ENCODE data around the gene GET4. TPM values are rescaled to one million over a fixed set of nuclear protein-coding genes. Genes with fewer than 3 reads are reported as not detected.
A peak's percentile ranks its signal among the peaks of the same experiment; 100 is the strongest.
"Not testable (repeated sequence)": the region's sequence is repeated elsewhere in the genome, so short reads cannot be mapped to it uniquely, and the experiment has no call there.

Gene GET4
- total RNA-seq, 1 experiment from 2014 or later, result 253 TPM

DNA sequence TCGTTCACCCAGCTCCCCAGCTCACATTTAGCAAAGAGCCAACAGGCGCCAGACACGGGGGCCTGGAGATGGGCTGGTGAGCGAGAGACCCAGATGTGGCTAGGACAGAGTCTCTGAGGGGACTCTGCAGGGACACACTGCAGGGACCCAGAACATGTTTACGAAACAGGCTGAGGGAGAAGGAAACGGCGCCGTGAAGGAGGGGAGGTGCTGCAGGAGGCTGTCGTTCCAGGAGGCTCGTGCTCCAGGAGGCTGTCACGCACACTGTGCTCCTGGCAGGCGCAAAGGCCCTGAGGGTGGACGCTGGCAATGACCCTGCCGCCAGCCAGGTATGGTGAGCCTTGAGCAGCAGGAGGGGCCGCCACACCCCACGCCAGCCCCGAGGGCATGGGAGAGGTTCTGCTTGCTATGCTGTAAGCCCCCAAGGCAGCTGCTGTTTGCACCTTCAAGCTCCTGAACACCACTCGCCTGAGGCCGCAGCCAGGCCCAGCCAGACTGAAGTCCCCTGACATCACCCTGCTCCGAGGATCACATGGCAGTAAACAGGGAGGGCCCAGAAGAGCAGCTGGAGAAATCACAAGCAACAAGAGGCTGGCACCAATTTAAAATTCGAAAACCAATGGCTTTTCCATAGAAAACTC, 50.8 kb downstream of the GET4 start:
- peak; percentile 66 for DNase-seq (ENCODE audit: low spot score)

GRCh38 chr7:929311-929711, 53.0 kb downstream of the GET4 start:
- DNase-seq (ENCODE audit: low spot score), result no peak

- DNase-seq (ENCODE audit: low spot score), result no peak
Observed at GRCh38 chr7:930975-931758, 54.8 kb downstream of the GET4 start.

DNA sequence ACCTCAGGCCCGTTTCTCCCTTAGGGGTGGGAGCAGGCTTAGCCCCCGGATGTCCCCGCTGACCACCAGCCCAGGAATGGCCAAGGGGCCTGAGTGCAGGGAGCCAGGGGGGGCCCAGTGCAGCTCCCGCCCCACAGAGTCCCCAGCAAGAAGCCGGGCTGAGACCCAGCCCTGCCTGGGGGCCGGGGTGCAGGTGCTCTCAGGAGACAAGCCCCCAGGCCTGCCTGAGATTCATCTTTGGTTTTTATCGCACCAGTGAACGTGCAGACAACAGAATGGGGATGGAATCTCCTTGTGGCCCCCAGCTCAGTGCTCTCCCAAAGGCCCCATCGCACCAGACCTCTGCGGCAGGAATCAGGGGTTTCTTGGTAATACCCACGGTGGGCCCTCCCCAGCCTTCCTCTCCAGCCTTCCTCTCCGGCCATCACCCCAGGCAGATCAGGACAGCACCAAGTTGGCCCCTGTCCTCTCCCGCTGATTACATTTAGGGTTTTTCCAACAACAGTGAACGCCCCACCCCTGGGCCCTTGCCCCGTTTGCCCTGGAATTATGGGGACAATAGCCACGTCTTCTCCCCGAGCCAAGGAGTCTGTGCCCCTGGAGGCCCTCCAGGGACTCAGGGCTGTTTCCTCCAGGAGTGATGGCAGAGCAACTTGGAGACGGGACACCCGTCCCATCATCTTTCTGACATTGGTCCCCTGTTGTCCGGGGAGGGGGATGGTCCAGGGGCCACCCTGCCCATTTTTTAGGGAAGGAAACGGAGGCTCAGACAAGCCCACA, 55.7 kb downstream of the GET4 start:
- DNase-seq (ENCODE audit: low spot score), result no peak

- DNase-seq (ENCODE audit: low spot score), result no peak
Observed at GRCh38 chr7:932651-932975, 56.3 kb downstream of the GET4 start.

DNA sequence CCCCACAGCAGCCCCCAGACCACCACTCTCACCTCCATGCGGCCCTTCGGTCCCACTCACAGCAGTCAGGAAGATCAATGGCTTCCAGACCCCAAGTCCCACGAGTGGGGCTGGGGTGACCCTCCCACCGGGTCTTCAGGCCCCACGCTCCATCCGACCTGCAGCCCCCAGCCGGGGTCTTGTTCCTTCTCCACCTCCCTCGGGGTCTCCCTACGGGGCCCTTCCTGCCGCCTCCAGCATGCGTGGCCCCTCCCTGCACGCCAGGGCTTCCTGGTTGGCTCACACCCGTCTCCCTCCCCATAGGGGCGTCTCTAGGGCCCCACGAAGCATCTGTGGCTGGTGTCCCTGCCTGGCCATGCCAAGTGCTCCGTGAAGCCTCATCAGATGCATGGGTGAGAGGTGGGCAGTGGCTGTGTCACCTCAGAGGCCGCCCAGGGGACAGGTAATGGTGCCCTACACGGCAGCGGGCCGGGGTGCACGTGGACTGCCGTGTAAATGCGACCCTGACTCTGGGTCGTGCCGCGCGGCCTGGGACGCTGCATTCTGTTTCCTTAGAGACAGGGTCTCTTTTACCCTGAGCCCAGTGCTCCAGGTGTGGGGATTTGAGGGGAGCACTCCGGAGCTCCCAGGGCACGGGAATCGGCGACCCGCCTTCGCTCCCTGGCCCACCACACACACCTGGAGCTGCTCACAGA, 58.3 kb downstream of the GET4 start:
- DNase-seq (ENCODE audit: low spot score), result no peak

DNA sequence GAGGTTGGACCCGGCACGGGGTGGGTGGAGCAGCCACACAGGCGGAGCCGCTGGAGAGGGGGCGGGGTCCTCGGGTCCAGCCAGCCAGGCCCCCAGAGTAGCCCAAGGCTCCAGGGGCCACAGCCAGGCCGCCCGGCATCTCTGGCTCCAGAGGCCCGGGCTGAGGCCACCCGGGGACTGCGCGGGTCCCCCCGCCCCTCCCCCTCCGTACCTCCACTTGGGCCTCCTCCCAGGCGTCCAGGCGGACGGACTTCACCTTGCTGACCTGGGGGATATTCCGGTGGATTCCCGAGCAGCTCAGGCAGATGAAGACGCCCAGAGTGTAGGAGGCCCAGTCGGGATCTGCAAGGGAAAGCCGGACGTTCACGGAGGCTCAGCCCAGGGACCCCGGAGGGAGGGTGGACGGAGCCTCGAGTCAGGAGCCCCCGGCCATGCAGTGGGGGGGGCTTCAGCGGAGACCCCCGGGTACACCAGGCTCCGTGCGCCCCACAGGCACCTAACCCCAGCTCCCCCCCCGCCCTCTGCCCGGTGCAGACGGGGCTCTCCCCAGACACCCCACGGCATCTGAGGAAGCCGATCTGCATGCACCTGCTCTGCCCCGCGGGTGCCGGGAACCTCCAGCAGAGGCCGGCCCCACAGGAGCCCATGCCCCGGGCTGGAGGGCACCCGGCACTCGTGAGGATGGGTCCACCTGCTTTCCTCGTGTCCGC, 59.0 kb downstream of the GET4 start:
- no peak for DNase-seq (ENCODE audit: low spot score)

- no peak for DNase-seq (ENCODE audit: low spot score)
Observed at GRCh38 chr7:935874-936385, 59.6 kb downstream of the GET4 start.

- DNase-seq (ENCODE audit: low spot score), result no peak
Observed at GRCh38 chr7:936386-937054, 60.2 kb downstream of the GET4 start.

DNA sequence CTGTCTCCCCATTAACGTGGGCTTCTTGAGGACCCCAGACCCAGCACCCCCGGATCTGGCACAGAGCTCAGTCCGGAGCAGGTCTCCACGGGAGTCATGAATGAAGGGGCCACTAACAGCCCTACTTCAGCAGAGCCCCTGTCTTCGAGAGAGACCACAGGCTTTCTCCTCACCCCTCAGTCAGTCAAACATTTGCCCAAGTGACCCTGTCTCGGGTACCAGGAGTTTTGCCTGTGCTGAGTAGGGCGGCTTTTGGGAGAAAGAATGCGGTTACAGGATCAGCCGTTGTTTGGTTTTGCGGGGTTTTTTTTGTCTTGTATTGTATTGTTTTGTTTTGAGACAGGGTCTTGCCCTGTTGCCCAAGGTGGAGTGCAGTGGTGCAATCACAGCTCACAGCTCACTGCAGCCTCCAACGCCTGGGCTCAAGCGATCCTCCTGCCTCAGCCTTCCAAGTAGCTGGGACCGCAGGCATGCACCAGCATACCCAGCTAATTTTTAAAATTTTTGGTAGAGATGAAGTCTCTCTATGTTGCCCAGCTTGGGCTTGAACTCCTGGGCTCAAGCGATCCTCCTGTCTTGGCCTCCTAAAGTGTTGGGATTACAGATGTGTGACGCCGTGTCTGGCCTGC, 61.6 kb downstream of the GET4 start:
- DNase-seq (ENCODE audit: low spot score), result no peak

DNA sequence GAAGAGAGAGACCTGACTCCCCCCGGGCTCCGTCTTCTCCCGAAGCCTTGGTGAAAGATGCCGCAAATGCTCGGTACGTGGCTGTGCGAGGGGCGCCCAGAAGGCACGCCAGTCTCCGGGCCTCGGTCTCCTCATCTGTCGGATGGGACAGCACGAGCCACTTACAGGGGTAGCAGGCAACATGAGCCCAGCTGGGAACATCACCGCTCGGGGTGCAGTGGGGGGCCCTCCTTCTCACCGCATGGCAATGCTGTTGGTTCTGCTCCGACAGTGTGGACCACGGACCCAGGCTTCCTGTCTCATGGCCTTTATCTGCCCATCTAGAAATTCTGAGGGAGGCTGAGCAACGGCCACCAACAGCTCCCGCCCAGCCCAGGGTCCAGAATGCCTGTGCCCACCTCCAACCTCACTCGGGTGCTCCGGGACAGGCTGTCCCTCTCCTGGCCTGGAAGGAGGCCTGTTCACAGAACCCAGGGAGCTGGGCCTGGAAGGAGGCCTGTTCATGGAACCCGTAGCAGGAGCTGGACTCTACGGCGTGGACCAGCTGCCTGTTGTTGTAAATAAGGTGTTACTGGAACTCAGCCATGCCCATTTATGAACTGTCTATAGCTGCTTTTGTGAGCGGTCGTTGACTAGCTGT, 62.3 kb downstream of the GET4 start:
- DNase-seq (ENCODE audit: low spot score), result no peak

DNA sequence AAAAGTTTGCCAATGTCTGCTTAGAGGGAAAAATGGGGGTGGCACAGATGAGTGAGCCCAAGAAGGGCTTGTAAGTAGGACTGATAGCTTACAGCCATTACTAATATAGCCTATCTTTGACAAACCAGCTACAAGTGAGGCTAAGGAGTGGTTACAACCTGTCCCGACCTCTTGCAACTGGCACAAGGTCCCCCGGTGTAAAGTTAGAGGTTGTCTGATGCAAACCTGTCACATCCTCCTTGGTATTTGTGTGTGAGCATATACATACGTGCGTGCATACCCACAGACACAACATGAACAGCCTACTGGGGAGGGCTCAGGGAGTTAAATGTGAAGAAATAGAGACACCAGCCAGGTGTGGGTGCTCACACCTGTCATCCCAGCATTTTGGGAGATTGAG, 63.5 kb downstream of the GET4 start:
- no peak for DNase-seq (ENCODE audit: low spot score)

GRCh38 chr7:940599-941408, 64.5 kb downstream of the GET4 start:
- DNase-seq (ENCODE audit: low spot score), result no peak

GRCh38 chr7:943793-944192, 67.4 kb downstream of the GET4 start:
- DNase-seq (ENCODE audit: low spot score), result not testable (repeated sequence)

DNA sequence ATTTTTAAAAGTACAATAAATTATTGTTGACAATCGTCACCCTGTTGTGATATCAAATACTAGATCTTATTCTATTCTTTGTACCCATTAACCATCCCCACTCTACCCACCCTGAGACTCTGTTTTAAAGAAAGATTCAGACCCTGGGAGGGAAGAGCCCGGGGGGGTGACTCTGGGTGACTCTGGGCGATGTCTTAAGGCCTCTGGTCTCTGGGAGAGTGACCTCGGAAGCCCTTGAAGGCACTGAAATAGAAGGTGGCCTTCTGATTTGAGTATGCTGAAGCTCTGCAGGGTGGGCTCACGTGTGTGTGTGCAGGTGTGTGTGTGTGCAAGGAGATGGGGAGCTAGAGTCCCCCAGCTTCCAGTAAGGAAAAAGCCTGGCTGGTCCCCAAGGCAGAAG, 68.4 kb downstream of the GET4 start:
- peak; percentile 41 for DNase-seq (ENCODE audit: low spot score)

DNA sequence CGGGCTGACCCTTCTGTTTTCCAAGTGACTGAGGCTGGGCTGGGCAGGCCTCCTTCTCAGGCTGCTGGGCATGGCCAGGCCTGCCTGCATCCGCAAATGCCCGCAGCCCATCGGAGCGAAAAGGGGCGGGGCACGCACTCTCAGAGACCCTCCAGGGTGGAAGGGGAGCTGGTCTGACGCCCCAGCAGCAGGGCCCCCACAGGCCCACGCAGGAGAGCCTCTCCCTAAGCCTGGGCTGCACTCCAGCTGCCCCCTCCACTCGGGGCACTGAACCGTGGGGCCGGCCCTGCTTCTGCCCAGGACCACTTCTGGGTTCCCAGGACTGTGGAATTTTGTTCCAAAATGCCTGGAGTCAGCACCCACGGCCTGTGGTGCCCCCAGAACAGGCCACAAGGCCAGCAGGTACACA, 68.8 kb downstream of the GET4 start:
- no peak for DNase-seq (ENCODE audit: low spot score)

GRCh38 chr7:945556-946255, 69.4 kb downstream of the GET4 start:
- peak; percentile 100 for DNase-seq (ENCODE audit: low spot score)
